GM10266 (cell line): ENCODE data around the gene HECTD4.

ENCODE experiments used
- DNase-seq: peaks from one replicate; pipeline ENCODE4 v3.0.0; 2012; ENCODE audit errors: extremely low spot score
- CTCF ChIP-seq: IDR thresholded peaks from 2 replicates; pipeline ENCODE4 v1.5.1; 2012; ENCODE audit warnings: mild to moderate bottlenecking, low read depth; ENCODE audit not compliant: control insufficient read depth, insufficient read depth; ENCODE audit errors: missing control alignments

HECTD4 gene

DNA sequence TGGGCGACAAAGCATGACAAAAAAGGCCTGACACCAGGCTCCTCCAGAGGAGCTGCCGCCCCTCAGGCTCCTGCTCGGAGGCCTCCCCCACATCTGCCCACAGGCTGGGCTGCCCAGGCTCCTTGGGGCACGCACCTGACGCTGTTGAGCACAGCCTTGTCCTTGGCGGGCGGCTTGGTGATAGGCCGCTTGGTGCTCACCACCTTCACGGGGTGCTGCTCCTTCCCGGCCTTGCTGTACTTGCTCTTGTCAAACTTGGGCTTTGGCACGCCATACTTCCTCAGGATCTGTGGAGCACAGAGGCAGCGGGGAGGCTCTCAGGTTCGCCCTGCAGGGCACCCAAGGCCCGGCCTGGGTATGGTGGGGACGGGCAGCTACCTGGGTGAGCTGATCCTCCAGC, 203.4 kb downstream of the HECTD4 start:
- no peak for TF ChIP-seq CTCF
- DNase-seq, result no peak

DNA sequence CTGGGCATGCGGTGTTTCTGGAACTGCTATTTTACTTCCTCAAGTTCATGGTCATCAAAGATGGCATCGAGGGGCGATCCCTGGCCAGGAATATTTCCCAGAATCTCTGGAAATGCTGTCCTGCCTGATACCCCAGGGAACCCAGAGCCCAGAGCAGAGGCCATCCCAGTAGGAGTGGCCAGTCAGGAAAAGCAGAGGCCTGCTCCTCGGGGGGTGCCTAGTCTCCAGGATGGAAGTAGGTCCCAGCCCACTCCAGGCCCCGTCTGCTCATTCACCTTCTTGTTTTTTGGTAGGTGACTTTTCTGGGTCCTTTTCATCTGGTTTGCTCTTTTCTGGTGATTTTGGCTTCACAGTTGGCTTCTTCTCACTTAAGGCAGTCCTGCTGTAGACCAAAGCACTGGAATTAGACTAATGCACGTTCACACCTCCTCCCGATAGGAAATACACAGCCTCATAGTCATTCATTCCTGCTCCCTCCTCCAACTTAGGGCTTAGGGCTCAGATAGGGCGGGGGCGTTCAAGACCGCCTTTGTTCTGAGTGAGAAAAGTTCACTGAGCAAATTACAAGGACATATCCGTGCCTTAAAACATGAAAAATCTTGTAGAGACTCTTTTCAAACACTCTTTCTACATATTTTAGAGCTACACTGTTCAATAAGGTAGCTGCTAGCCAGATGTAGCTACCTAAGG, 205.8 kb downstream of the HECTD4 start:
- DNase-seq, result no peak

DNA sequence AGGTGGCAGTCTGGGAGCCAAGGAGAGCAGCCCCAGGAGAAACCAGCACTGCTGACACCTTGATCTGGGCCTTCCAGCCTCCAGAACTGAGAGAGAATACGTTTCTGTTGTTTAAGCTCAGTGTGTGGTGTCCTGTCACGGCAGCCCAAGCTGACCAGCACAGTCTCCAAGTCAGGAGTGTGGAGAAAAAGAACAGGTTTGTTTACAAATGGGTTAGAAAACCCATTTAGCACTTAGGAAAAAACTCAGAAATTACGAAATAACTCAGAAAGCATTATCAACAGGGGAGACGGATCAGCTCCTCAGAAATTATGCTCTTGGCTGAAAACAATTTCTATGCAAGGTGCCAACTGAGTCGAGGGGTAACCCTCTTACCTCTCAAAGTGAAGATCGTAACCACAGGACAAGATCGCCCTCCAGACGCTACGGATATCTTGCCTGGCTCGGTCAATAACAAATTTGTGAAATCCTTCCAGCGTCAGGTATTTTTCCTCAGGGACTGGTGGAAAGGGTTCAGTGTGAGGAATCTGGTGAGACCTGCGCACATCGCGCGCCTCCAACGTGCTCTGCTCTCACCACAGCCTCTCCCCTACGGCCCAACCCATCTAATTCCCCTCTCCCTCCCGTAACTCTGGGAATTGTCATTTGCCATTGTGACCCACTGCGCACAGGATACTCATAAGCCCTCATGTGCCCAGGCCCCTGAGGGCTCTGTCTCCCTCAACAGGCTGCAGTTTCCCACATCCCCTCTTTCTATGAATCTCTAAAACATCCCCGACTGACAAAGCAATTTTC, 206.7 kb downstream of the HECTD4 start:
- DNase-seq, result no peak
- no peak for TF ChIP-seq CTCF

More for the DNA sequence above, 205.8 kb downstream of the HECTD4 start:
- no peak for TF ChIP-seq CTCF

- DNase-seq, result no peak
These were observed 209.5 kb downstream of the HECTD4 start for GRCh38 chr12:112172556-112173324.

DNA sequence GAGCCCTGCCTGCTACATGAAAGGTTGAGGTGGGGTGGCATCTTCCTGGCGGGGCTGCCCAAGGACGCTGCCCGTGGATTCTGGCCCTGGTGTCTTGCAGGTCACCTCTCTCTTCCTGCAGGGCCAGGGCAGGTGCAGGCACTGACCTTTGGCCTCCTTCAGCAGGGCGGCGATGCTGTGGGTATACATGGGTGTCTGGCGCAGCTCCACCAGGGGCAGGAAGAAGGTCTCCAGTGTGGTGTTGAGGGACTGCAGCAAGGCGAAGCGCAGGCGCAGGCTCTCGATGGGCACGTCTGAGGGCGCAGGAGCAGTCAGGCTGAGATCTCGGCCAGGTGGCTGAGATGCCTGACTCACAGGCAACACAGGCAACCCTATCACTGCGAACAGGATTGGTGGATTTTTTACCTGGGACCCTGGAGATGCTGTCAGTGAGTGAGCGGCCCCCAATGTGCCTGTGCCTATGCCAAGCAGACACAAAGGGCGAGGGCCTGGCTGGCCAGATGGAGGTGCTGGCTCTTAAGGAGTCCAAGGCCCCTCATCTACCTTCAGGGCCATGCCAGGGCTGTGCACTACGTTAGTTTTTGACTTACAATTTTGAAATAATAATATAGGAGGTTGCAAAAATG, 211.1 kb downstream of the HECTD4 start:
- TF ChIP-seq CTCF, result no peak
- no peak for DNase-seq

More at GRCh38 chr12:112172556-112173324, 209.5 kb downstream of the HECTD4 start:
- no peak for TF ChIP-seq CTCF

DNA sequence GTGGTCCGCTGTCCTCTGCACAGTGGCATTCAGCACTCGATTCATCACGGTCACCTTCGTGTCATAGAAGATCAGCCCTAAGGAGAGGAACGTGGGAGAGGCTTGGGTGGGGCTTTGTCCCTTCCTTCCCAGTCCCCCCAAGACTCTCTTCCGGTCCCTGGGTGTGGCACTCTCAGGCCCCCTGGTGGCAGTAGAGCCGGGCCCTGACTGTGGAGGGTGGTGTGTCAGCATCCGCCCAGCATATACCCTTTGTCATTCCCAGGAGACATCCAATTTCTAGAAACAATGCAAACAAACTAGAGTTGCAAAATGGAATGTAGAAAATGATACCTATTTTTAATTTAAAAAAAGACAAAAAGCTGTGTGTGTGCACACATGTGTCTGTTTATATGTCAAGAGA, 211.9 kb downstream of the HECTD4 start:
- DNase-seq, result peak; percentile 51
- TF ChIP-seq CTCF, result peak; percentile 54

- DNase-seq, result no peak
- TF ChIP-seq CTCF, result no peak
These were observed 212.3 kb downstream of the HECTD4 start for GRCh38 chr12:112169966-112170365.
